ENCODE data around the gene THADA.

Gene THADA

GRCh38 chr2:43490252-43490786, 105.5 kb downstream of the THADA start:
- no peak for DNase-seq

DNA sequence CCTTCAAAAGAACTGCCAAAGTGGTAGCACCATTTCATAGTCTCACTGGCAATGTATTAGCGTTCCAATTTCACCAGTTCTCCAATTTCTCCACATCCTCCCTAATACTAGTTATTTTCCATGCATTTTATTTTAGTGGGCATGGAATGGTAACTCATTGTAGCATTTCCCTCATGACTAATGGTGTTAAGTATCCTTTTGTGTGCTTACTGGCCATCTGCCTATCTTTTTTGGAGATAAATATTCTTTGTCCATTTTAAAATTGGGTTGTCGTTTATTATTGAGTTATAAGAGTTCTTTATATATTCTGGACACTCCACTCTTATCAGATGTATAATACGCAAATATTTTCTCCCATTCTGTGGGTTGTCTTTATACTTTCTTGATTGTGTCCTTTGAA, 107.1 kb downstream of the THADA start:
- no peak for DNase-seq

DNA sequence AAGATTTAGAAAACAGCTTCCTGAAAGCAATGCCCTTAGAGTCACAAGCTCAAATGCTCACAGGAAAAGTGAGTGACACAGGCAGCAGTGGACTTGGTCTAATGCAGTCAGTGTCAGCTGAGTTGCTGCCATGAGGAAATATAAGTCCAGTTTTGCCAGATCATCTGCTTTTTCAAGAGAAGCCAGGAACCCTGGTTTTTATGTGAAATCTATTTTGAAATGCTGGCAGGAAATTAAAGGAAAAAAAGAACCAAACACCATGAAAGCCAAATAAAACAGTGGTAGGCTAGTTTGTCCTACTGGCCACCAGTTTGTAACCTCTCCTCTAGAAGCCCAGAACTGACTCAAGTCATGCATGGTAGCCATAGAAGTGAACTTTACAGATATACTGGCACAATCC, 109.2 kb downstream of the THADA start:
- DNase-seq, result no peak

- no peak for DNase-seq
These were observed 111.4 kb downstream of the THADA start for GRCh38 chr2:43484323-43484930.

- DNase-seq, result no peak
These were observed 112.9 kb downstream of the THADA start for GRCh38 chr2:43482961-43483360.

DNA sequence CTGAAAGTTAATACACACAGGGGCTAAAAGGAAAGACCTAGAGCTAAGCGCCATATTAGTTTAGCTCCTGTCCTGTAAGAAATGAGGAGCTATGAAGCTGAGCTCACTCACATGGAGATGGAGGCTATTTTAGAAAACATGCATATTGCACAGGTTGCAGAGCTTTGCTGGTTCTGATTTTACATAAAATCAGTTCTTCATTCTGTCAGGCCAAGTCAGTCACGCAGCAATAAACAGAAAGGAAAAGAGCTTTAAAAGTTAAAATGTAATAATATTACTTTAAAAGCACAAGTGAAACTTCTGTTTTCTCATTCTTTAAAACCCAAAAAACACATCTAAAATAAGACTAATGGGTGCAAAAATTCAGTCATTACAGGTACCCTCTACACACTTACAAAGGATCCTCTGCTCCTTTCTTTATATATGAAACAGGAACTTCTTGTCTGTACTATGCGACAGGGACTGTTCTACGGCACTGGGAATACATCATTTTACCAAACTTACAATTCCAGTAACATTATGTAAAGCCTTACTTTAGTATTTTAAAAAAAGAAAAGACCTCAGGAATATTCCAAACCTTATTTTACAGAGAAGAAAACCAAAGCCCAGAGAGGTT, 113.8 kb downstream of the THADA start:
- no peak for DNase-seq

- no peak for DNase-seq
These were observed 115.0 kb downstream of the THADA start for GRCh38 chr2:43480874-43481273.

- DNase-seq, result no peak
These were observed 117.3 kb downstream of the THADA start for GRCh38 chr2:43478412-43479086.

- no peak for DNase-seq
These were observed 119.9 kb downstream of the THADA start for GRCh38 chr2:43475922-43476321.

DNA sequence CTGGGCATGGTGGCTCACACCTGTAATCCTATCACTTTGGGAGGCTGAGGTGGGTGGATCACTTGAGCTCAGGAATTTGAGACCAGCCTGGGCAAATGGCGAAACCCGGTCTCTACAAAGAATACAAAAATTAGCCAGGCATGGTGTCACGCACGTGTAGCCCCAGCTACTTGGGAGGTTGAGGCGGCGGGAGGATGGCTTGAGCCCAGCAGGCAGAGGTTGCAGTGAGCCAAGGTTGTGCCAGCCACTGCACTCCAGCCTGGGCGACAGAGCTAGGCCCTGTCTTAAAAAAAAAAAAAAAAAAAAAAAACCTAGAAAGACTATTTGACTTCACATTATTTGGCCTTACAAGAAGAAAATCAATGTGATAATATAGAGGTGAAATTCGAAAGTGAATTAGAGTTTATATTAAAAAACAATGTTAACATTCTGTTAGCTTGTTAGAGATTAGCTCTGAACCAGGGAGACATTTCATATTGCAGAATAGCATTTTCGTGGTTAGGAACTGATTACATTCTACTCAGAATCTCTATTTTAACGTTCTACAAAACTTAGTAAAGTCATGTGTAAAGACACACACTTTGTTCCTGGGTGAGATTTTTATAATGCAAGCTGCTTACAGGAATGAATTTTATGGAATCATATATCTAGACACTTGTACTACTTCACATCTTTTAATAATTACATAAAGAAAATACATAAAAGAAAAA, 120.5 kb downstream of the THADA start:
- DNase-seq, result no peak

- DNase-seq, result no peak
These were observed 121.6 kb downstream of the THADA start for GRCh38 chr2:43474273-43474672.

GRCh38 chr2:43473767-43474166, 122.1 kb downstream of the THADA start:
- DNase-seq, result no peak

GRCh38 chr2:43472527-43473194, 123.2 kb downstream of the THADA start:
- no peak for DNase-seq

DNA sequence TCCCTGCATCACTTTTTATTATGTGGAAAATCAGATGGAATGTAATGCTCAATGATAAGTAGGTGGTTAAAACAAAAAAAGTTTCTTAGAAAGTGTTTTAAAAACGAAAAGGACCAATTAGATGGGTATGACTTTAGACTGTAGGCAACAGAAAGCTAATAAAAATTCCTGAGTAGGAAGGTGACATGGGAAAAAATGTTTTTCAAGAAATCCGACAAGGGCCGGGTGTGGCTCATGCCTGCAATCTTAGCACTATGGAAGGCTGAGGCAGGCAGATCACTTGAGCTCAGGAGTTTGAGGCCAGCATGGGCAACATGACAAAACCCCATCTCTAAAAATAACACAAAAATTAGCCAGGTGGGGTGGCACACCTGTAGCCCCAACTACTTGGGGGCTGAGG, 126.1 kb downstream of the THADA start:
- no peak for DNase-seq

DNA sequence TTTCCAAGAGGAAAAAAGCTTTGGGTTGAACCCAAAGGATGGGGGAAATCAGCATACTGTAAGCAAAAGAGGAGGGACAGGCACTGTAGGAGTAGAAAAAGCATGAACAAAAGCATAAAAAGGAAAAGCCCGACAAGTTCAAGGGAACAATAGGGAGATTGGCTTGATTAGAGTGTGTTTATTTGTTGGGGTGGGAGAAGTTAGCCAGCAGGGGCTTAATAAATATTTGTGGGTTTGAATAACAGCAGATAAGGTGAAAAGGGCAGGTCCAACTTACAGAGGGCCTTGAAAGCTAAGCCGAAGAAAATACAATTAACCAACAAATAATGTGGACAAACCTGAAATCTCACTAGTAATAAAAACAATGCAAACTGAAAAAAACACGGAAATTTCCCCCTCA, 126.7 kb downstream of the THADA start:
- DNase-seq, result no peak

- no peak for DNase-seq
These were observed 127.9 kb downstream of the THADA start for GRCh38 chr2:43467891-43468290.

DNA sequence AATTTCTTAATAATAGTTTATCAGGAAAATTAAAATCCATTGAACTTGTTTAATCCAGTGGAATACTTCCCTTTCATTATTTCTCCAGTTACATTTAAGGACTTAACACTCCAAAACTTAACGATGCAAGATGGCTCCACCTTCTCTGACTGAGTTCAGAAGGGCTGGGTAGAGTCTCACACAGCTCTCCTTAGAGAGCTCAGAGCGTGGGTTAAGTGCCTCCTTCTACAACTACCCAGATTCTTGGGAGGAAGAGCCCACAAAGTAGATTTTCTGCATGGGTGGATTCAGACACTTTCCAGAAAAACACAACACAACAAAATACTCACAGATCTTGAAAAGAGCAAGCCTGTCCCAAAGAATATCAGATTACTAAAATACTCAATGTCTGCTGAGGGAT, 130.6 kb downstream of the THADA start:
- DNase-seq, result no peak

- DNase-seq, result no peak
These were observed 131.2 kb downstream of the THADA start for GRCh38 chr2:43464590-43464989.

DNA sequence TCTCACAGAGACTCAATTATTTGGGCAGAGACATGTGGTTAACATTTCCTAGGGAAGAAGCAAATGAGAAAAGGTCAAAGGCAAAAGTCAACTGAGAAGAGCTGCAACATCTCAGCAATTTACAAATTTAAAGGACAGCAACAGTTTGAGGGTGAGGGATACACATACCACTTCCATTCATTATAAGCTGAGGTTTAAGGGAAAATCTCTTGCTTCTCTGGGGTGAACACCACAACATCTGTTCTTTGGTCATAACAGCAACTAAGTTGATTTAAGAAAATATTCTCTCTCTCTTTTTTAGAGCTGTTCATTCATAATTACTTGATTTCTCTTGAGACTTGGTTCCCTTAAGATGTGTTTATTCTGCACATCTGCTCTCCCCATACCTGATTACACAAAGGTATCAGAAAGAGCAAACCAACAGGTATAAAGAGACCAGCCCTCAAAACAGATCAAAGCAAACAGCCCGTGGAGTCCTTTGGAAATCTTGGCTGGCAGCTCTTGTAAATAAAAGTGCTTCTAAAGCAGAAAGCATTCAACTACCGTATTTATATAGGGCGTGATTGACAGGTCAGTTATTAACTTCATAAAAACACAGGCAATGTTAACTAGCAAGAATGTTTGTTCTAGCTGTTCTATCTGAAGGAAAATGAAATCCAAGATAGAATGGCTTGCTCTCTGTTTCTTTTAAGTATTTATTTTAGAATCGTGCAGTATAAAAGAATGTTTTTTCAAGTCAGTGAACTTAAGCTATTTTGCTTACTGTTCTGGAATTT, 132.8 kb downstream of the THADA start:
- no peak for DNase-seq

GRCh38 chr2:43461453-43462073, 134.3 kb downstream of the THADA start:
- no peak for DNase-seq

- no peak for DNase-seq
These were observed 135.1 kb downstream of the THADA start for GRCh38 chr2:43460611-43461365.

Measured in activated CD4-positive, CD25-positive, alpha-beta regulatory T cell treated with anti-CD3 and anti-CD28 coated beads, Interleukin-2, amount 50 U/mL, for 72 hours (primary cell).